Activated T-helper 1 cell treated with anti-CD3 and anti-CD28 coated beads, Interleukin-2, amount 50 U/mL, for 16 hours (primary cell): ENCODE measurements around the gene ZNF627.
A peak's percentile ranks its signal among the peaks of the same experiment; 100 is the strongest.
"Not testable (repeated sequence)": the region's sequence is repeated elsewhere in the genome, so short reads cannot be mapped to it uniquely, and the experiment has no call there.

Source experiments
- DNase-seq, 2 donors: peaks; one replicate each; pipeline ENCODE4 v3.0.0-alpha.2; 2020; ENCODE audit warnings: low read depth in 1 of 2, low spot score in 1 of 2

Gene ZNF627

GRCh38 chr19:11573763-11574162, 23.5 kb upstream of the ZNF627 start:
- DNase-seq = not testable (repeated sequence)

DNA sequence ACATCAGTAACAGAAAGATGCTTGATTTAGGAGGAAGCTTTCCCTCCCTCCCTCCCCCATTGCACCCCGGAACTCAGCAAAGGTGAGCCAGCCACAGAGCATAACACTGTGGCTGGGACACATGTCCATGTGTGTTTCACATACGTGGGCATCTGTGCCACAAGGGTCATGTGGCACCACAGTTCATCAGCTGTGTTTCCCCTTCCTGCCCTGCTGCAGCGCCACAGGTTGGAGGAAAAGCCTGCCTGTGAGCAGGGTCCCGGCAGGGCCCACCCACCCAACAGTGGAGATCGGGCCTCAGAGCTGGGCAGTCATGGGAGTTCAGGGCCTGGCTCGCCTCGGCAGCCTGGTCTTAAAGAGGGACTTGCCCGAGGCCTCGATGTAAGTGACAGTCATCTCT, 22.6 kb upstream of the ZNF627 start:
- DNase-seq = no peak

GRCh38 chr19:11576227-11576626, 21.1 kb upstream of the ZNF627 start:
- no peak for DNase-seq

- DNase-seq = no peak
These were observed 19.6 kb upstream of the ZNF627 start, which contains the start of gene ACP5 for GRCh38 chr19:11577451-11578257. ACP5 (minus strand) TSS chr19:11577645; CDS start chr19:11577317, 328 bp downstream.

- DNase-seq = no peak
These were observed 18.8 kb upstream of the ZNF627 start for GRCh38 chr19:11578258-11579142.

GRCh38 chr19:11580116-11580515, 17.2 kb upstream of the ZNF627 start:
- no peak for DNase-seq

- no peak for DNase-seq
These were observed 15.5 kb upstream of the ZNF627 start for GRCh38 chr19:11581740-11582139.

DNA sequence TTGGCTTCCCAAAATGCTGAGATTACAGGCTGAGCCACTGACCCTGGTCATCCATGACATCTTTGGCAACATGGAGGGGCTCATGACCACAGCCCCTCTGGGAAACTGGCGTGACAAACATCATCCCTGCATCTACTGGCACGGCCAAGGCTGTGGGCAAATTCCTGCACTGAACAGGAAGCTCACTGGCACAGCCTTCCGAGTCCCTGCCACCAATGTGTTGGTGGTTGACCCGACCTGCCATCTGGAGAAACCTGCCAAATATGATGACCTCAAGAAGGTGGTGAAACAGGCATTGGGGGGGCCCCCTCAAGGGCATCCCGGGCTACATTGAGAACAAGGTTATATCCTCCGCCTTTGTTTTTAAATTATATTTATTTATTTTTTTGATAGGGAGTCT, 11.0 kb upstream of the ZNF627 start:
- DNase-seq = no peak

- DNase-seq = peak; percentile 62
These were observed 9.8 kb upstream of the ZNF627 start for GRCh38 chr19:11587302-11587974.

DNA sequence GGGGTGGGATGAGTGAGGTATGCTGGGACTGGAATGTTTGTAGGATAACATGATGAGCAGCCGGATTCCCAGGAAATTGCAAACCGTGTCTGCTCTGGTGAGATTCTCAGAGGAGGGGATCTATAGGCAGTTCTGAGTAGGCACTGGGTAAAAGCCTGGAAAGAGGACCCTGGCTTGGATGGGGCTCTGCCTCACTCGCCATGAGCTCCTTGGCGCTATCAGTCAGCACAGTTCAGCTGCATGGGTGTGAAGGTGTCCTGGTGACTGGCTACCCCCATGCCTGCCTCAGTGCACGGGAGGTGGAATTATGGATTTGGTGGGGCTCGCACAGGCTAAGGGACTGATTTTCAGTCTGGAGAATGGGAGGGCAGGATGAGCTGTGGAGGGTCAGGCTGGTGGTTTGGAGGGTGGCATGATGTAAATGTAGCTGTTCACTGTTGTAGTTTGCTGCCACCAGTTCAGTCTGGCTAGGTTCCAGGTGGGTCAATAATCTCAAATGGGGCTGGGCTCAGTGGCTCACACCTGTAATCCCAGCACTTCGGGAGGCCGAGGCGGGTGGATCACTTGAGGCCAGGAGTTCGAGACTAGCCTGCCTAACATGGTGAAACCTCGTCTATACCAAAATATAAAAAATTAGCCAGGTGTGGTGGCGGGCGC, 9.2 kb upstream of the ZNF627 start:
- DNase-seq = no peak

DNA sequence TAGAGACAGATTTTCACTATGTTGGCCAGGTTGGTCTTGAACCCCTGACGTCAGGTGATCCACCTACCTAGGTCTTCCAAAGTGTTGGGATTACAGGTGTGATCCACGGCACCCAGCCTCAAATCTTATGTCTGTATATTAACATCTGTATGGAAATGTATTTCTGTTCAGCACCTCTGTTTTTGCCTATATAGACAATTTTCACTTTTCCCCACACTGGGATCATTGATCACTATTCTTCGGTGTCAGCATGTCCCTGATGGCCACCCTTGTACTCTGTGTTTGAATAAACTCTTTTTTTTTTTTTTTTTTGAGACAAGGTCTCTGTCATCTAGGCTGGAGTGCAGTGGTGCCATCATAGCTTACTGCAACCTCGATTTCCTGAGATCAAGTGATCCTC, 3.2 kb upstream of the ZNF627 start:
- DNase-seq = no peak

- DNase-seq = no peak
These were observed 1.1 kb upstream of the ZNF627 start for GRCh38 chr19:11596156-11596555.

DNA sequence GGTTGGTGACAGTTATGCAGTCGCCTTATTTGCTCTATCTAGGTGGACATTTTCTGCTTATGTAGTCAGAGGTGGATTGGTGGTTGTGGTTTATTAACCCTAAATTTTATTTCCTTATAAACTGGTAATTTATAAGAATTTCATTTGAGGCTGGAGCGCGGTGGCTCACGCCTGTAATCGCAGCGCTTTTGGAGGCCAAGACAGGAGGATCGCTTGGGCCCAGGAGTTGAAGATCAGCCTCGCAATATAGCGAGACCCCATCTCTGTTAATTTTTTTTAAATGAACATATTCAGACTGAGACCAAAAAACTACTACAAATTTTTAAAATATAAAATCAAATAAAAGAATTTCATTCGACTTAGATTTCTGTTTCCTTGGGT, 810 bp downstream of the ZNF627 start:
- DNase-seq = no peak

DNA sequence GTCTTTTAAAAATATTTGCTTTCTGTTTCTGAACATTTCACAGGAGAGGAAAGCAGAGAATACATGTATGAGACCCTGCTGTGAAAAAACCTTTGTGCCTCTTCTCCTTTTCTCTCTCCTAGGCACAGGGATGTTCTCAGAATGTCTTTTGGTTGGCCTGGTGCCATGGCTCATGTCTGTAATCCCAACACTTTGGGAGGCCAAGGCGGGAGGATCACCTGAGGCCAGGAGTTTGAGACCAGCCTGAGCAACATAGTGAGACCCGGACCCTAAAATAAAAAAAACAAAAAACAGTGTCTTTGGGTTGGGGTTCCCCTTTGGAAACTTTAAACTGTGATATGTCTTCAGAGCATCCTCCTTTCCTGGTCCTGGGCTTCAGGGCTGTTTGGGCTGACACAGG, 1.5 kb downstream of the ZNF627 start:
- no peak for DNase-seq

GRCh38 chr19:11599704-11600103, 2.4 kb downstream of the ZNF627 start:
- DNase-seq = not testable (repeated sequence)

DNA sequence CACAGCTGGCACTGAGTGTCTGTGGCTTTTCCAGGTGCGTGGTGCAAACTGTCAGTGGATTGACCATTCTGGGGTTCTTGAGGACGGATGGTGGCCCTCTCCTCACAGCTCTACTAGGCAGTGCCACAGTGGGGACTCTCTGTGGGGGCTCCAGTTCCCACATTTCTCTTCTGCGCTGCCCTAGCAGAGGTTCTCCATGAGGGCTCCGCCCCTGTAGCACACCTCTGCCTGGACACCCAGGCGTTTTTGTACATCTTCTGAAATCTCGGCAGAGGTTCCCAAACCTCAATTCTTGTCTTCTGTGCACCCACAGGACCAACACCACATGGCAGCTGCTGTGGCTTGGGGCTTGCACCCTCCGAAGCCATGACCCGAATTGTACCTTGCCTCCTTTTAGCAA, 9.2 kb downstream of the ZNF627 start:
- no peak for DNase-seq

- DNase-seq = no peak
These were observed 14.4 kb downstream of the ZNF627 start for GRCh38 chr19:11611730-11612129.

GRCh38 chr19:11612816-11613511, 15.7 kb downstream of the ZNF627 start:
- DNase-seq = no peak

GRCh38 chr19:11617180-11618062, 20.1 kb downstream of the ZNF627 start:
- no peak for DNase-seq

DNA sequence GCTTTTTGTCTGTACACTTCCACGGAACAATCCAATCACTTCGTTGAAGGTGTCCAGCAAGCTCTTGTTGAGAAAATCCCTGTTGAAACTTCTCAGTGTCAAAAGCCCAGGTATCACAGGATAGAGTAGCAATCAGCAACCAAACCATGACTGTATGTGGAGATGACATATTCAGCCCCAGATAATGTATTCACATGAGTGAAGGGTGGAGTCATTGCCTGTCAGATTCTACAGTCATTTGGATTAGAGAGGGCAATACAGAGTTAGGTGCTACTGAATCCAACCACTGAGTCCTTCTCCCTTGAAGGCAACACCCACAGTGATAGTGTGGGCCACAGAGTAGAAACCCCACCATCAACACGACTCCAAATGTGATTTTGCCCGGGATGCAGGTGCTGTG, 23.3 kb downstream of the ZNF627 start:
- DNase-seq = no peak
